ENCODE results near the gene DYNLT1.
"Not testable (repeated sequence)": the region's sequence is repeated elsewhere in the genome, so short reads cannot be mapped to it uniquely, and the experiment has no call there.

DYNLT1 gene

GRCh38 chr6:158662607-158662953 is 18.0 kb upstream of the DYNLT1 start:
- Histone ChIP-seq H3K4me1 (ENCODE audit: insufficient read depth, low read length) (peaks cover 13% of the 10 kb centered on the region), H3K4me3 (ENCODE audit: low read length) (no peak overlapping the region), H3K9me3 (ENCODE audit: insufficient read depth, low read depth, low read length) (no peaks in the 10 kb centered on the region), H3K9ac (ENCODE audit: low read depth, low read length) (no peak overlapping the region), H3K36me3 (ENCODE audit: insufficient read depth, low read length) (no peaks in the 10 kb centered on the region), H3K27me3 (ENCODE audit: insufficient read depth, low read length) (peaks cover 6% of the 10 kb centered on the region; the same call in 1 of the 2 replicates), H3K27ac (ENCODE audit: low read depth, low read length) (no peak overlapping the region)
- WGBS, result 92% methylated on average over 3 of the region's 3 CpGs

- Histone ChIP-seq H3K9me3 (ENCODE audit: insufficient read depth, low read depth, low read length) (no peaks in the 10 kb centered on the region), H3K9ac (ENCODE audit: low read depth, low read length) (no peak overlapping the region), H3K27ac (ENCODE audit: low read depth, low read length) (no peak overlapping the region), H3K27me3 (ENCODE audit: insufficient read depth, low read length) (peaks cover 6% of the 10 kb centered on the region; the same call in 1 of the 2 replicates), H3K36me3 (ENCODE audit: insufficient read depth, low read length) (no peaks in the 10 kb centered on the region), H3K4me3 (ENCODE audit: low read length) (no peak overlapping the region), H3K4me1 (ENCODE audit: insufficient read depth, low read length) (peaks cover 13% of the 10 kb centered on the region)
- WGBS, result 93% methylated on average over 3 of the region's 3 CpGs
These were observed 16.7 kb upstream of the DYNLT1 start for GRCh38 chr6:158661156-158661685.

- H3K4me3 ChIP-seq (ENCODE audit: low read length), result no peak overlapping the region
- H3K27ac ChIP-seq (ENCODE audit: low read depth, low read length), result no peak overlapping the region
- 56% methylated on average over 10 of the region's 10 CpGs for WGBS
- H3K36me3 ChIP-seq (ENCODE audit: insufficient read depth, low read length), result no peaks in the 10 kb centered on the region
- H3K9me3 ChIP-seq (ENCODE audit: insufficient read depth, low read depth, low read length), result no peaks in the 10 kb centered on the region
- H3K27me3 ChIP-seq (ENCODE audit: insufficient read depth, low read length), result peaks cover 6% of the 10 kb centered on the region; the same call in 1 of the 2 replicates
- H3K9ac ChIP-seq (ENCODE audit: low read depth, low read length), result no peak overlapping the region
- H3K4me1 ChIP-seq (ENCODE audit: insufficient read depth, low read length), result peaks cover 13% of the 10 kb centered on the region
These were observed 15.8 kb upstream of the DYNLT1 start for GRCh38 chr6:158660333-158660754.

GRCh38 chr6:158656986-158657385 is 12.4 kb upstream of the DYNLT1 start:
- H3K36me3 ChIP-seq (ENCODE audit: insufficient read depth, low read length); H3K9me3 ChIP-seq (ENCODE audit: insufficient read depth, low read depth, low read length); H3K4me3 ChIP-seq (ENCODE audit: low read length); H3K27me3 ChIP-seq (ENCODE audit: insufficient read depth, low read length); H3K27ac ChIP-seq (ENCODE audit: low read depth, low read length); H3K4me1 ChIP-seq (ENCODE audit: insufficient read depth, low read length); H3K9ac ChIP-seq (ENCODE audit: low read depth, low read length): not testable (repeated sequence)
- WGBS, result 85% methylated on average over 9 of the region's 9 CpGs

GRCh38 chr6:158655569-158656450 is 11.3 kb upstream of the DYNLT1 start:
- H3K4me3 ChIP-seq (ENCODE audit: low read length), result no peak overlapping the region
- no peak overlapping the region for H3K9ac ChIP-seq (ENCODE audit: low read depth, low read length)
- WGBS, result 85% methylated on average over 22 of the region's 22 CpGs
- H3K36me3 ChIP-seq (ENCODE audit: insufficient read depth, low read length), result no peaks in the 10 kb centered on the region
- H3K9me3 ChIP-seq (ENCODE audit: insufficient read depth, low read depth, low read length), result no peaks in the 10 kb centered on the region
- no peak overlapping the region for H3K27ac ChIP-seq (ENCODE audit: low read depth, low read length)
- no peaks in the 10 kb centered on the region for H3K27me3 ChIP-seq (ENCODE audit: insufficient read depth, low read length)
- H3K4me1 ChIP-seq (ENCODE audit: insufficient read depth, low read length), result 0 out of 2 replicates have a peak, but pooled peaks cover 4% of the 10 kb centered on the region

GRCh38 chr6:158654960-158655489 is 10.5 kb upstream of the DYNLT1 start:
- Histone ChIP-seq H3K4me1 (ENCODE audit: insufficient read depth, low read length) (0 out of 2 replicates have a peak, but pooled peaks cover 4% of the 10 kb centered on the region), H3K9ac (ENCODE audit: low read depth, low read length) (no peak overlapping the region), H3K27ac (ENCODE audit: low read depth, low read length) (no peak overlapping the region), H3K27me3 (ENCODE audit: insufficient read depth, low read length) (no peaks in the 10 kb centered on the region), H3K9me3 (ENCODE audit: insufficient read depth, low read depth, low read length) (no peaks in the 10 kb centered on the region), H3K4me3 (ENCODE audit: low read length) (no peak overlapping the region), H3K36me3 (ENCODE audit: insufficient read depth, low read length) (no peaks in the 10 kb centered on the region)
- WGBS, result 91% methylated on average over 10 of the region's 10 CpGs

GRCh38 chr6:158654498-158654897 is 10.0 kb upstream of the DYNLT1 start:
- Histone ChIP-seq H3K4me3 (ENCODE audit: low read length) (no peak overlapping the region), H3K27ac (ENCODE audit: low read depth, low read length) (no peak overlapping the region), H3K4me1 (ENCODE audit: insufficient read depth, low read length) (0 out of 2 replicates have a peak, but pooled peaks cover 4% of the 10 kb centered on the region), H3K9ac (ENCODE audit: low read depth, low read length) (no peak overlapping the region), H3K36me3 (ENCODE audit: insufficient read depth, low read length) (no peaks in the 10 kb centered on the region), H3K9me3 (ENCODE audit: insufficient read depth, low read depth, low read length) (no peaks in the 10 kb centered on the region), H3K27me3 (ENCODE audit: insufficient read depth, low read length) (no peaks in the 10 kb centered on the region)
- WGBS, result 78% methylated on average over 6 of the region's 6 CpGs

GRCh38 chr6:158653577-158654354 is 9.2 kb upstream of the DYNLT1 start:
- Histone ChIP-seq H3K9ac (ENCODE audit: low read depth, low read length) (no peak overlapping the region), H3K4me3 (ENCODE audit: low read length) (no peak overlapping the region), H3K27me3 (ENCODE audit: insufficient read depth, low read length) (no peaks in the 10 kb centered on the region), H3K36me3 (ENCODE audit: insufficient read depth, low read length) (no peaks in the 10 kb centered on the region), H3K27ac (ENCODE audit: low read depth, low read length) (no peak overlapping the region), H3K4me1 (ENCODE audit: insufficient read depth, low read length) (0 out of 2 replicates have a peak, but pooled peaks cover 4% of the 10 kb centered on the region), H3K9me3 (ENCODE audit: insufficient read depth, low read depth, low read length) (no peaks in the 10 kb centered on the region)
- WGBS, result 90% methylated on average over 15 of the region's 15 CpGs

- H3K4me3 ChIP-seq (ENCODE audit: low read length); H3K4me1 ChIP-seq (ENCODE audit: insufficient read depth, low read length); H3K9me3 ChIP-seq (ENCODE audit: insufficient read depth, low read depth, low read length); H3K9ac ChIP-seq (ENCODE audit: low read depth, low read length); H3K27me3 ChIP-seq (ENCODE audit: insufficient read depth, low read length); H3K27ac ChIP-seq (ENCODE audit: low read depth, low read length); H3K36me3 ChIP-seq (ENCODE audit: insufficient read depth, low read length): not testable (repeated sequence)
- 96% methylated on average over 16 of the region's 17 CpGs for WGBS
These were observed 7.6 kb upstream of the DYNLT1 start for GRCh38 chr6:158651981-158652737.

GRCh38 chr6:158649289-158650143 is 5.0 kb upstream of the DYNLT1 start, which contains the start of gene SYTL3:
TSS of gene SYTL3 (plus strand) at chr6:158650054. CDS start at chr6:158663269, 13,215 bp downstream.
- Histone ChIP-seq H3K27ac (ENCODE audit: low read depth, low read length) (no peak within 1 kb of the TSS), H3K4me3 (ENCODE audit: low read length) (no peak within 1 kb of the TSS)
- WGBS, result 74% methylated on average over 15 of the region's 15 CpGs

More at GRCh38 chr6:158649289-158650143, 5.0 kb upstream of the DYNLT1 start, which contains the start of gene SYTL3:
- peaks cover 15% of the 10 kb centered on the region for H3K27me3 ChIP-seq (ENCODE audit: insufficient read depth, low read length)
- no peaks in the 10 kb centered on the region for H3K36me3 ChIP-seq (ENCODE audit: insufficient read depth, low read length)
- H3K9me3 ChIP-seq (ENCODE audit: insufficient read depth, low read depth, low read length), result no peaks in the 10 kb centered on the region
- H3K9ac ChIP-seq (ENCODE audit: low read depth, low read length), result no peak within 1 kb of the TSS
- H3K4me1 ChIP-seq (ENCODE audit: insufficient read depth, low read length), result peaks cover 10% of the 10 kb centered on the region; the same call in 1 of the 2 replicates
